PC-9 (cell line): ENCODE results near the gene KIF21B. TPM values are rescaled to one million over a fixed set of nuclear protein-coding genes. Genes with fewer than 3 reads are reported as not detected.
A peak's percentile ranks its signal among the peaks of the same experiment; 100 is the strongest.

Experiments
- BruUV-seq: library from RNA; stranded (reverse); fragments of 400-500 nt; replicated peaks from 2 replicates; lab custom pipeline; 2021; lab: Mats Ljungman, UMichigan
- CTCF ChIA-PET: fragments of 300-600 bp; sonication (Branson Sonifier 250); formaldehyde crosslinking; loops from one replicate; lab custom pipeline; 2022; ENCODE audit warnings: antibody characterized with exemption; lab: Charles Lee
- POLR2A ChIA-PET: fragments of 300-600 bp; sonication (Branson Sonifier 250); formaldehyde crosslinking; loops from one replicate; lab custom pipeline; 2022; ENCODE audit warnings: antibody characterized with exemption; ENCODE audit not compliant: unreplicated experiment; lab: Charles Lee
- DNase-seq, 2 experiments: peaks; one replicate each; pipeline versions ENCODE4 v3.0.0 to v3.0.0-alpha.2; 2015 to 2022; ENCODE audit warnings: mixed read lengths in 1 of 2
- H2AFZ ChIP-seq: fragments of 200-600 bp; sonication (generic); 2 replicates; pipeline ENCODE4 v1.8.1; 2017; ENCODE audit warnings: antibody characterized with exemption
- H3F3A ChIP-seq: fragments of 200-600 bp; sonication (generic); 2 replicates; pipeline ENCODE4 v1.8.1; 2017; ENCODE audit warnings: antibody characterized with exemption, mild to moderate bottlenecking, low read depth; ENCODE audit not compliant: insufficient read depth
- H3K27ac ChIP-seq: fragments of 200-600 bp; sonication (generic); 2 replicates; pipeline ENCODE4 v1.6.1; 2016; ENCODE audit warnings: mixed run types
- H3K27me3 ChIP-seq: fragments of 200-600 bp; sonication (generic); 2 replicates; pipeline ENCODE4 v1.6.1; 2016; ENCODE audit warnings: low read depth, mixed run types; ENCODE audit not compliant: insufficient read depth
- H3K36me3 ChIP-seq: fragments of 200-600 bp; sonication (generic); 2 replicates; pipeline ENCODE4 v1.6.1; 2016; ENCODE audit warnings: low read depth, mixed run types
- H3K4me1 ChIP-seq: fragments of 200-600 bp; sonication (generic); replicated peaks from 2 replicates; pipeline ENCODE4 v1.6.1; 2016; ENCODE audit warnings: mixed run types; ENCODE audit not compliant: insufficient read depth
- H3K4me2 ChIP-seq: fragments of 200-600 bp; sonication (generic); 2 replicates; pipeline ENCODE4 v1.6.1; 2017; ENCODE audit warnings: mixed run types
- H3K4me3 ChIP-seq: fragments of 200-600 bp; sonication (generic); 2 replicates; pipeline ENCODE4 v1.6.1; 2016; ENCODE audit warnings: mixed run types
- H3K79me2 ChIP-seq: fragments of 200-600 bp; sonication (generic); 2 replicates; pipeline ENCODE4 v1.6.1; 2017; ENCODE audit warnings: low read depth, mixed run types
- H3K9me2 ChIP-seq: fragments of 200-600 bp; sonication (generic); 2 replicates; pipeline ENCODE4 v1.8.1; 2017; ENCODE audit warnings: mild to moderate bottlenecking; ENCODE audit not compliant: insufficient read depth
- H3K9me3 ChIP-seq: fragments of 200-600 bp; sonication (generic); 2 replicates; pipeline ENCODE4 v1.8.1; 2016; ENCODE audit warnings: low read depth; ENCODE audit not compliant: insufficient read depth
- H4K20me1 ChIP-seq: fragments of 200-600 bp; sonication (generic); 2 replicates; pipeline ENCODE4 v1.8.1; 2017; ENCODE audit not compliant: insufficient read depth
- CTCF ChIP-seq: fragments of 200-600 bp; sonication (generic); conservative IDR thresholded peaks from 2 replicates; pipeline ENCODE4 v1.6.1; 2017; ENCODE audit warnings: mixed run types, antibody characterized with exemption, mild to moderate bottlenecking, moderate library complexity
- EZH2 ChIP-seq: fragments of 200-600 bp; sonication (generic); IDR thresholded peaks from 2 replicates; pipeline ENCODE4 v1.8.0; 2017; ENCODE audit warnings: antibody characterized with exemption, low read depth
- intact Hi-C: fragments of 100-400 bp; cut with micrococcal nuclease; formaldehyde crosslinking; loops from one replicate; pipeline ENCODE4 v1.10.0; 2022; ENCODE audit not compliant: unreplicated experiment
- total RNA-seq: library from RNA; stranded (reverse); gene quantifications from 2 replicates; pipeline ENCODE4 v1.2.3, GENCODE V29; 2021

The KIF21B gene
- total RNA-seq, 1 experiment from 2014 or later = 3.7 TPM

- no TSS peak for BruUV-seq
- H4K20me1 ChIP-seq = no peaks in the 10 kb centered on the region
- H3K4me3 ChIP-seq = no peak overlapping the region
- ChIA-PET POLR2A (no interaction called here), CTCF (no interaction called here)
- H3K9me2 ChIP-seq = no peaks in the 10 kb centered on the region
- H3K9me3 ChIP-seq = no peaks in the 10 kb centered on the region
- no peaks in the 10 kb centered on the region for H3K79me2 ChIP-seq
- no peak overlapping the region for H3K27ac ChIP-seq
- TF ChIP-seq EZH2 = no peak
- no peak for TF ChIP-seq CTCF
- DNase-seq = peak in 1 of 2 experiments; percentile 13
- intact Hi-C loops = no loop called here
- no peaks in the 10 kb centered on the region for H3K4me1 ChIP-seq
- H2AFZ ChIP-seq = no peak overlapping the region
- H3K36me3 ChIP-seq = no peaks in the 10 kb centered on the region
- no peak overlapping the region for H3K4me2 ChIP-seq
- H3K27me3 ChIP-seq = peaks cover 3% of the 10 kb centered on the region; the same call in 1 of the 2 replicates
- no peaks in the 10 kb centered on the region for H3F3A ChIP-seq
Measured at GRCh38 chr1:201032408-201032807, 8.9 kb upstream of the KIF21B start.

- Histone ChIP-seq H3K27me3 (0 out of 2 replicates have a peak, but pooled peaks cover 3% of the 10 kb centered on the region), H3K9me2 (no peaks in the 10 kb centered on the region), H3K4me1 (no peaks in the 10 kb centered on the region), H3F3A (no peaks in the 10 kb centered on the region; the same call in 1 of the 2 replicates), H3K79me2 (no peaks in the 10 kb centered on the region), H2AFZ (no peak overlapping the region), H3K27ac (no peak overlapping the region), H3K4me3 (no peak overlapping the region), H4K20me1 (no peaks in the 10 kb centered on the region), H3K4me2 (no peak overlapping the region), H3K9me3 (no peaks in the 10 kb centered on the region), H3K36me3 (no peaks in the 10 kb centered on the region)
- POLR2A ChIA-PET = no interaction called here
- intact Hi-C loops = no loop called here
- CTCF ChIA-PET = no interaction called here
- peak in 1 of 2 experiments; percentile 25 for DNase-seq
- no TSS peak for BruUV-seq
- TF ChIP-seq CTCF = no peak
- no peak for TF ChIP-seq EZH2
Measured at GRCh38 chr1:201028461-201028889, 5.0 kb upstream of the KIF21B start.

GRCh38 chr1:201026836-201027235 is 3.3 kb upstream of the KIF21B start:
- Histone ChIP-seq H3K4me3 (no peak overlapping the region), H3K27ac (no peak overlapping the region), H3K36me3 (no peaks in the 10 kb centered on the region), H4K20me1 (no peaks in the 10 kb centered on the region), H3K4me1 (peaks cover 13% of the 10 kb centered on the region), H3K4me2 (no peak overlapping the region), H2AFZ (no peak overlapping the region), H3K79me2 (no peaks in the 10 kb centered on the region), H3K27me3 (0 out of 2 replicates have a peak, but pooled peaks cover 3% of the 10 kb centered on the region), H3F3A (no peaks in the 10 kb centered on the region; the same call in 1 of the 2 replicates), H3K9me2 (no peaks in the 10 kb centered on the region), H3K9me3 (no peaks in the 10 kb centered on the region)
- no TSS peak for BruUV-seq
- intact Hi-C loops = no loop called here
- TF ChIP-seq EZH2 = no peak
- no peak for TF ChIP-seq CTCF
- POLR2A ChIA-PET = no interaction called here
- CTCF ChIA-PET = interaction anchor here (0.6 kb wide), 1 partner anchor 511 kb away, joined by 3 read pairs; no protein-coding TSS in a partner anchor
- DNase-seq = no peak
